Dendritic cell treated with granulocyte-macrophage colony-stimulating factor and Interleukin-4, amounts not matched to agents 40 ng/mL and 50 ng/mL, for 4 days (primary cell): Measurements from ENCODE around the gene SWSAP1.

ENCODE experiments used
- H3K27ac Mint-ChIP-seq: one replicate; pipeline ENCODE4 v1.8.0; 2022; ENCODE audit warnings: mild to moderate bottlenecking, mixed read lengths
- H3K27me3 Mint-ChIP-seq: one replicate; pipeline ENCODE4 v1.8.0; 2022; ENCODE audit warnings: mild to moderate bottlenecking, mixed read lengths
- H3K36me3 Mint-ChIP-seq: one replicate; pipeline ENCODE4 v1.8.0; 2022; ENCODE audit warnings: low read depth, mixed read lengths
- H3K4me1 Mint-ChIP-seq: one replicate; pipeline ENCODE4 v1.8.0; 2022; ENCODE audit warnings: low read depth, mixed read lengths
- H3K4me3 Mint-ChIP-seq: one replicate; pipeline ENCODE4 v1.8.0; 2022; ENCODE audit warnings: mild to moderate bottlenecking, moderate library complexity, mixed read lengths
- H3K9me3 Mint-ChIP-seq: one replicate; pipeline ENCODE4 v1.8.0; 2022; ENCODE audit warnings: mixed read lengths
- intact Hi-C: fragments of 100-400 bp; cut with micrococcal nuclease; formaldehyde crosslinking; loops from one replicate; pipeline ENCODE4 v1.15.0; 2022

SWSAP1 gene

GRCh38 chr19:11361771-11362731, 12.4 kb upstream of the SWSAP1 start:
- Mint-ChIP-seq H3K36me3 (peaks cover 74% of the 10 kb centered on the region), H3K27me3 (no peaks in the 10 kb centered on the region), H3K9me3 (no peaks in the 10 kb centered on the region), H3K4me1 (peaks cover 11% of the 10 kb centered on the region), H3K4me3 (no peak overlapping the region), H3K27ac (no peak overlapping the region)
- intact Hi-C loops, result no loop called here

- intact Hi-C loops, result no loop called here
- H3K4me3 Mint-ChIP-seq, result no peak overlapping the region
- H3K4me1 Mint-ChIP-seq, result no peaks in the 10 kb centered on the region
- peaks cover 84% of the 10 kb centered on the region for H3K36me3 Mint-ChIP-seq
- H3K27ac Mint-ChIP-seq, result no peak overlapping the region
- H3K9me3 Mint-ChIP-seq, result no peaks in the 10 kb centered on the region
- no peaks in the 10 kb centered on the region for H3K27me3 Mint-ChIP-seq
Observed at GRCh38 chr19:11363881-11364280, 10.6 kb upstream of the SWSAP1 start.

- intact Hi-C loops, result no loop called here
- Mint-ChIP-seq H3K36me3 (peaks cover 85% of the 10 kb centered on the region), H3K4me3 (no peak overlapping the region), H3K27ac (no peak overlapping the region), H3K9me3 (no peaks in the 10 kb centered on the region), H3K4me1 (no peaks in the 10 kb centered on the region), H3K27me3 (no peaks in the 10 kb centered on the region)
Observed at GRCh38 chr19:11364296-11364904, 10.1 kb upstream of the SWSAP1 start.

GRCh38 chr19:11364935-11365334, 9.5 kb upstream of the SWSAP1 start:
- Mint-ChIP-seq H3K4me1 (no peaks in the 10 kb centered on the region), H3K27ac (no peak overlapping the region), H3K9me3 (no peaks in the 10 kb centered on the region), H3K4me3 (no peak overlapping the region), H3K36me3 (peaks cover 83% of the 10 kb centered on the region), H3K27me3 (no peaks in the 10 kb centered on the region)
- intact Hi-C loops, result no loop called here

- Mint-ChIP-seq H3K27me3 (no peaks in the 10 kb centered on the region), H3K27ac (no peak overlapping the region), H3K36me3 (peaks cover 79% of the 10 kb centered on the region), H3K9me3 (no peaks in the 10 kb centered on the region), H3K4me3 (no peak overlapping the region), H3K4me1 (no peaks in the 10 kb centered on the region)
- intact Hi-C loops, result no loop called here
Observed at GRCh38 chr19:11365557-11366117, 8.8 kb upstream of the SWSAP1 start.

- Mint-ChIP-seq H3K27me3 (no peaks in the 10 kb centered on the region), H3K36me3 (peaks cover 72% of the 10 kb centered on the region), H3K4me3 (no peak overlapping the region), H3K9me3 (no peaks in the 10 kb centered on the region), H3K4me1 (no peaks in the 10 kb centered on the region), H3K27ac (no peak overlapping the region)
- intact Hi-C loops, result no loop called here
Observed at GRCh38 chr19:11367528-11367927, 6.9 kb upstream of the SWSAP1 start.

- Mint-ChIP-seq H3K4me1 (peaks cover 3% of the 10 kb centered on the region), H3K27ac (no peak overlapping the region), H3K27me3 (no peaks in the 10 kb centered on the region), H3K36me3 (peaks cover 49% of the 10 kb centered on the region), H3K9me3 (no peaks in the 10 kb centered on the region), H3K4me3 (no peak overlapping the region)
- intact Hi-C loops, result no loop called here
Observed at GRCh38 chr19:11370744-11371143, 3.7 kb upstream of the SWSAP1 start.

- H3K4me3 Mint-ChIP-seq, result peak overlapping the region; percentile 7
- no peaks in the 10 kb centered on the region for H3K27me3 Mint-ChIP-seq
- H3K36me3 Mint-ChIP-seq, result peaks cover 42% of the 10 kb centered on the region
- intact Hi-C loops, result no loop called here
- H3K27ac Mint-ChIP-seq, result no peak overlapping the region
- no peaks in the 10 kb centered on the region for H3K9me3 Mint-ChIP-seq
- peaks cover 25% of the 10 kb centered on the region for H3K4me1 Mint-ChIP-seq
Observed at GRCh38 chr19:11373166-11373884, 1.1 kb upstream of the SWSAP1 start.

GRCh38 chr19:11373885-11374432, 507 bp upstream of the SWSAP1 start:
- no peak overlapping the region for H3K27ac Mint-ChIP-seq
- no peaks in the 10 kb centered on the region for H3K27me3 Mint-ChIP-seq
- H3K4me1 Mint-ChIP-seq, result peaks cover 29% of the 10 kb centered on the region
- intact Hi-C loops, result loop anchor here (1.0 to 2.0 kb wide), 2 partner anchors 28 to 81 kb away; partner anchors contain the start of genes CCDC159 and TMEM205
- no peaks in the 10 kb centered on the region for H3K9me3 Mint-ChIP-seq
- H3K36me3 Mint-ChIP-seq, result peaks cover 42% of the 10 kb centered on the region
- no peak overlapping the region for H3K4me3 Mint-ChIP-seq

- intact Hi-C loops, result loop anchor here (1.0 to 2.0 kb wide), 2 partner anchors 60 to 83 kb away; partner anchors contain the start of genes ODAD3 and PRKCSH
- no peaks in the 10 kb centered on the region for H3K9me3 Mint-ChIP-seq
- H3K4me3 Mint-ChIP-seq, result no peak overlapping the region
- H3K36me3 Mint-ChIP-seq, result peaks cover 42% of the 10 kb centered on the region
- H3K27ac Mint-ChIP-seq, result no peak overlapping the region
- H3K4me1 Mint-ChIP-seq, result peaks cover 35% of the 10 kb centered on the region
- H3K27me3 Mint-ChIP-seq, result no peaks in the 10 kb centered on the region
Observed at GRCh38 chr19:11375143-11375948, 880 bp downstream of the SWSAP1 start.

GRCh38 chr19:11377237-11377636, 2.8 kb downstream of the SWSAP1 start:
- no peak overlapping the region for H3K27ac Mint-ChIP-seq
- intact Hi-C loops, result no loop called here

GRCh38 chr19:11377756-11378155, 3.3 kb downstream of the SWSAP1 start:
- intact Hi-C loops, result no loop called here
- no peaks in the 10 kb centered on the region for H3K9me3 Mint-ChIP-seq
- peaks cover 12% of the 10 kb centered on the region for H3K27me3 Mint-ChIP-seq
- peaks cover 50% of the 10 kb centered on the region for H3K4me1 Mint-ChIP-seq
- H3K36me3 Mint-ChIP-seq, result peaks cover 41% of the 10 kb centered on the region
- no peak overlapping the region for H3K27ac Mint-ChIP-seq
- no peak overlapping the region for H3K4me3 Mint-ChIP-seq

More at GRCh38 chr19:11377237-11377636, 2.8 kb downstream of the SWSAP1 start:
- H3K9me3 Mint-ChIP-seq, result no peaks in the 10 kb centered on the region
- peaks cover 7% of the 10 kb centered on the region for H3K27me3 Mint-ChIP-seq
- peak overlapping the region; percentile 53 for H3K4me3 Mint-ChIP-seq
- peaks cover 41% of the 10 kb centered on the region for H3K36me3 Mint-ChIP-seq
- H3K4me1 Mint-ChIP-seq, result peaks cover 46% of the 10 kb centered on the region
